Activated gamma-delta T cell treated with Interleukin-2 at 50 U/mL for 16 hours (primary cell): ENCODE measurements around the gene DCAKD.
A peak's percentile ranks its signal among the peaks of the same experiment; 100 is the strongest.

ENCODE experiments used
- DNase-seq: peaks from one replicate; pipeline ENCODE4 v3.0.0-alpha.2; 2020

DCAKD gene

GRCh38 chr17:45029758-45030423 lies 21.5 kb downstream of the DCAKD start:
- no peak for DNase-seq

- no peak for DNase-seq
These were observed 22.3 kb downstream of the DCAKD start for GRCh38 chr17:45029096-45029495.

DNA sequence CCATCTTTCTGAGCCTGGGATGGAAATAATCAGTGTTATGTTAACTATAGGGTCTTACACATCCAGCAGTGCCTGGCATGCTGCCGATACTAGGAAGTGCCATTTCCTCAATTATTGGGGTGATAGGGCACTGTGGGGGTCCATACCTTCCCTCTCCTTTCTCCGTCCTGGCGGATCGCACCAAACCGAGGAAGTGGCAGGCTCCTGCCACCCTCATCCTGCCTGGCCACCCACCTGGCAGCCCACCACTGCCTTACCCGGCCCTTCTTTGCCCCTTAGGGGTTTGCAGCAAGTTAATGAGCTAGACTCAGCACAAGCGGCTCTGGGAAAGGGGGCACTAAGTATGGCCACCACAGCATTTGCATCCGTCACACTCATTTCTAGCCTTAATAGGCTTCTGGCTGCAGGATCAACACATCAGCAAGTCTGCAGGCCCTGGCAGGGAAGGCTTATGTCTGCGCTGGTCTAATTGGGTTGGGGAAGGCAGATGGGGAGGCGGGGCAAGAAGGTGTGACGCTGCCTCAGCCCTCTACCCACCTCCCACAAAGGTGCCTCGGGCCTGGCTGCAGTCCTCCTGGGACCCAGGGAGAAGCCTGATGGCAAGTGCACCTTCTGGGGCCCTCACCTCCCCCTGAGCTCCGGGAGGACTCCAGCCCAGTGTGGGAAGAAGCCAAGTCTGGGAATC lies 28.6 kb downstream of the DCAKD start:
- DNase-seq = no peak

GRCh38 chr17:45022288-45022648 lies 29.2 kb downstream of the DCAKD start:
- no peak for DNase-seq

GRCh38 chr17:45021607-45022287 lies 29.7 kb downstream of the DCAKD start:
- peak; percentile 59 for DNase-seq

DNA sequence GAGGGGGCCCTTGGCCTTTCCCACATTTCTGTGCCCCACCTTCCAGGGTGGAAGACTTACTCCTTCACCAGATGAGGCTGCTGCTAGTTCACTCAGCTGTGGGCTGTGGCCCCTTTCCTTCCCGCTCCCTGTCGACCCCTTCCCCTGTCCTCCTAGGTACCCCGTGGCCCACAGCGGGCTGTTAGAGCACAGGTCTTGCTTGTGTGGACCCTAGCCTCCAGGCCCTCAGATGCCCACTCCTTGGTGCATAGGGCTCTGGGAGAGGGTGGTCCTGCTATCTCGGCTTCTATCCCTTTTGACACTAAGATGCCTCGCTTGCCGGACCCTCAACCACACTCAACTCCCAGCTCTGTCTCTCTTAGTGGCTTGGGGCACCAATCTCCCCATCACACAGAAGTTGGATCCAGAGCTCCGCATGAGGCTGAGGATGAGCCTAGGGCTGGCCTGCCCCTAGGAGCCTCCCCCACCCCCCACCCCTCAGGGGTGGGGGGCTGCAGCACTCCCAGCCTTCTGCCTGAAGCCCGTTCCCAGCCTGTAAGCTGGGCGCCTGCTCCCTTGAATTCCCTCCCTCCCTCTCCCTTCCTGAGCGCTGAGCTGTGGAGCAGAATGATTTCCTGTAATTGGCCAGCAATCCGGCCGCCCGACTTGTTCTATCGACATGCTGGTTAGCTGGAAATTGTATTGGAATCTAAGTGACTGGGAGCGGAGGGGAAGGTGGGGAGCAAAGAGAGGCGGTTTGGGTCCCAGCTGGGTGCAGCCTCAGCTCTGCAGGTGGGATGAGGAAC lies 30.9 kb downstream of the DCAKD start:
- no peak for DNase-seq

- peak; percentile 14 for DNase-seq
These were observed 32.4 kb downstream of the DCAKD start for GRCh38 chr17:45018848-45019711.

- DNase-seq = no peak
These were observed 33.0 kb downstream of the DCAKD start for GRCh38 chr17:45018514-45018847.

DNA sequence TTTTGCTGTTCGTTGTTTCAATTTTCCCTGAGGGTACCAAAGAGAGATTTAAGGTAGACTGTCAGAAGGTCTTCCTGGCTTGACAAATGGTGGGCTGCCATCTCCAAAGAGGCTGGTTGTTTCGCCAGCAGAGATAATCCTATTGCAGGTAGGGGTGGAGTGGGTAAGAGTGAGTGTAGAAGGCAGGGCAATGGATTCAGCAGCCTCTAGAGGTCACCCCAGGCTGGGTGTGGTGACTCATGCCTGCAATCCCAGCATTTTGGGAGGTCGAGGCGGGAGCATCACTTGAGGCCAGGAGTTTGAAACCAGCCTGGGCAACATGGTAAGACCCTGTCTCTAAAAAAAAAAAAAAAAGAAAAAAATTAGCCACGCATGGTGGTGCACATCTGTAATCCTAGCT lies 34.6 kb downstream of the DCAKD start:
- DNase-seq = no peak

DNA sequence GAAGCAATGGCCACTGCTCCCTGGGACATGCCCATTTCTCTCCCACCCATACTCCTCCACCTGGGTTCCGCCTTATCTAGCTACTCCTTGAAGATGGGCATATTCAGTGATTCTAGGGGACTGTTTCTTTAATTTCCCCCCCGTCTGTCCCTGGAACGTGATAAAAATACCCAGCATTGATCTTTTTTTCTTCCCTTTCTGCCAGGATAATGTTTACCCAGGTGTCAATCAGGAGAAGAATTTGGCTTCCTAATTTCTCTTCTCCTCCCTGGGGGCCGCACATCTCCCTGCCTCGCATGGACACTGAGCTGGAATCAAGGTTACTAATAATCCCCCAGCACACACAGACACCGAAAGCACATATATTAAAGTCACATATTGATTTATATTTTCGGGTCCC lies 35.2 kb downstream of the DCAKD start:
- DNase-seq = no peak

DNA sequence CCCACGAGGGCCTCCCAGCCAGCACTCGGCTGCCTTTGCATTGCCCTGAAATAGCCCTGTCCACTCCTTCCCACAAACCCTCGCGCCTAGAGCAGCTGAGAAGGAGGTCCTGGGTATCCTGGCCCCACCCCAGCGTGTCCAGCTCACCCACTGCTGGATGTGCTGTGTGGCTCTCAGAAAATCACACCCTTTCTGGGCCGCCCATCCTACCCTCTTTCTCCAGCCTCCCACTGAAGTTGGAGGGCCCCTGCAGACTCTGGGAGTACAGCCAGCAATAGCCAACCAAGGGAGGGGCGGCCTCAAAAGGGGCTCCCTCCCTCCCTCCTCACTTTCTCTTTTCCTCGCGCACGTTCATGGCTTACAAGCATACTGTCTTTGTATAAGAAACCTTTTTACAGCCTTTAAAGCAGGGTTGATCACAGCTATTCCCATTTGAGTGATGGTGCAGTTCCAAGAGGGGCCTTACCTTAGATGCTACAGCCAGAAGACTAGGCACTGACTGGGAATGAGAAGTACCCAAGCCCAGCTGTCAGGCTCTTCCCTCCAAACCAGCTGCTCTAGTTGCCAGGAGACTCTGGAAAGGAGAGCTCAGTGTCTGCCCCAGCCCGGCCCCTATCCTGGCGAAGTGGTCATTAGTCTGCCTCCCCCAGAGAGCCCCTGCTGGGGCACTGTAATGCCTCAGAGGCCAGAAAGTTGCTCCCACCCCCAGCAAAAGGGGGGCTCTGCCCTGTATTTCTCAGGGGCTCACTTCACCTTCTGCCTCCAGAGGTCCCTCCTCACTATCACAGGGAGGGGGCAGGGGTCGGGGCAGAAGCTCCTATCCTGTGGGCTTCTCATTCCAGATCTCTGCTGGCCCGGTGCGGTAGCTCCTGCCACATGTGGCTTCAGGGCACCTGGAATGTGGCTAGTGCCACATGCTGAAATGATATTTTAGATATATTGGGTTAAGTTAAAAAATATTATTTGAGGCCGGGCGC lies 38.1 kb downstream of the DCAKD start:
- no peak for DNase-seq

- DNase-seq = no peak
These were observed 39.7 kb downstream of the DCAKD start for GRCh38 chr17:45011767-45012166.

DNA sequence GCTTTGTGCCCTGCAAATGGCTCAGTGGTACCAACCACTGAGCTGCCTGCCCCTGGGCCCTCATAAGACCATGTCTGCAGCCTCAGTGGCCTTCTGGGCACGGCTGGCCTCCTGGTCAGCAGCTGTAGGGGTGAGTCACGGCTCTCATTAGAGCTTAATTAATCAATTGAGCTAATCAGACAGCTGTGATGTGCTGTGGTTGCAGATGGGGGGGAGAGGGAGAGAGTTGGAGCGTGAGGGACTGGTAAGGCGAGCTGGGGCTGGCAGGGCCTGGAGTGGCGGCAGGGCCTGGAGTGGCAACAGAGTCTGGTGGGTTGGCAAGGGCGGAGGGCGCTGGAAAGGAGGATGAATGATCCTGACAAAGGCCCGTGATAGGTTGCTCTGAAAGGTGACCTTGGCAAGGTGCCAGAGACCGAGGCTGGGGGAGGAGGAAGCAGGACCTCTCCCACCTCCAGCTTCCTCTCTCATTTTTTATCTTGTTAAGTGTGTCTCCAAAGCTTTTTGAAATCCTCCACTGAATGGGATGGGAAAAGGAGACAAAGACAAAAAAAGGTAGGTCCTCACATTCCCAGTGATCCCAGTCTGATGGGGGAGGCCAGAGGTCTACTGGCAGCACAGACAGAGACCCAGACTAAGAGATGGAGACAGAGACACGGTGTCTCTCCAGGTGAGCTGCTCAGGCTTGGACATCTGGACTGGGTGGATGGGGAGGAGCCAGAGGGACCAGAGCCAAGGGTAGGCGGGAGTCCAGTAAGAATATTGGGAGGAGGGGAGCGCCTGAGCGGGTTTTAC lies 41.6 kb downstream of the DCAKD start:
- DNase-seq = no peak

DNA sequence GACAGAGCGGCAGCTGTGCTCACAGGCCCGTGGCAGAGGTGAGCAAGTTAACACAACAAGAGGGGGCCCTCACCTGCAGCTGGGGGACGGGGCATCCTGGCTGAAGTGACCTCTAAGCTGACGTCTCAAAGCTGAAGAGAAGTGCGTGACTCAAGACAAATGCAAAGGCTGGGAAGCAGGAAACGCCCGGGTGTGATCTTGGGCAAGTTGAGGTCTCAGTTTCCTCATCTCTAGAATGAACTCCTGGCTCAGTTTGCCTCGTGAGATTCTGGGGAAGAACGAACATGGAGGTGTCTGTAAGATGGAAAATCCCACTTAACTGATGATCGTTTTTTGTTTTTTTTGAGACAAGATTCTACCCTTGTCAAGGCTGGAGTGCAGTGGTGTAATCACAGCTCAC lies 43.2 kb downstream of the DCAKD start:
- DNase-seq = no peak

- no peak for DNase-seq
These were observed 44.4 kb downstream of the DCAKD start for GRCh38 chr17:45006927-45007461.

- DNase-seq = no peak
These were observed 45.7 kb downstream of the DCAKD start for GRCh38 chr17:45005700-45006099.

DNA sequence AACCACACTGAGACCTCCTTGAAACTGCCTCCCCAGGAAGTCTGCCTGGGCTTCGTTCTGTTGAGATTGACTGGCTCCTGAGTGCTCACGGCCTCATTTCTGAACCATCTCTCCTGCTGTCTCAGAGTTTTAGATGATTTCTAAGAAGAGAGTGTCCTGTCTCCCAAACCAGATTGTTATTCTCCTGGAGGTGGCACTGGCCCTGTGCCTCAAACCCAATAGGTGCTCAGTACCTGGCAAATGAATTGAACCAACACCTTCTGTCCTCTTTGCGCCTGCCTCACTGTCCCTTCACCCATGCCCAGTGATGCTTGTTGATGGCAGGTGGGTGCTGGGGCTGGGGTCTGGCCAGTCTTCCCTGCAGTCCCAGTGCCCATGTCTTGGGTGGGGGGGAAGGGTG lies 47.0 kb downstream of the DCAKD start:
- no peak for DNase-seq

GRCh38 chr17:45003877-45004276 lies 47.6 kb downstream of the DCAKD start:
- DNase-seq = no peak

GRCh38 chr17:45001310-45001709 lies 50.1 kb downstream of the DCAKD start:
- no peak for DNase-seq

GRCh38 chr17:44999433-44999832 lies 52.0 kb downstream of the DCAKD start:
- DNase-seq = no peak
